GM21825 (cell line): Measurements from ENCODE around the gene SNED1.

Source experiments
- ATAC-seq: cut with Tn5 transposase; IDR thresholded peaks from one replicate; pipeline ENCODE4 v1.9.1; 2021; ENCODE audit warnings: mild to moderate bottlenecking, moderate library complexity; ENCODE audit not compliant: unreplicated experiment

SNED1 gene

DNA sequence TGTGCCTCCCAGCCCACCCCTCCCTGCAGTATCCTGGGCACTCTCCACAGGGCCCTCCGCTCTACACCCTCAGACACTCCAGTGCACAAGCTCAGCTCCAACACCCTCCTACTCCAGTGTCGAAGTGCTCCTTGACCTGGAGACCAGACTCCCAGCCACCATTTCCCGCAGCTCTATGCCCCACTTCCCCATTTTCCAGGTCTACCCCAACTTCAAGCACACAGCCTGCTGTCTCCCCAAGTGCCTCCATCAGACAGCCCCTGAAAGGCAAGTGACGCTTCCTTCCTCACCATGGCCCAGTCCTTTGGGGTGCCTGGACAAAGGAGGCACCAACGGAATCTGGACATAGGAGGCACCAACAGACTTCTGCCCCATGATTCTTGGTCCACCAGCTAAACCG is 143.6 kb downstream of the SNED1 start:
- no peak for ATAC-seq

GRCh38 chr2:241142593-241142992 is 144.2 kb downstream of the SNED1 start:
- no peak for ATAC-seq
